GM04503 (cell line): Measurements from ENCODE around the gene FGGY.
"Not testable (repeated sequence)": the region's sequence is repeated elsewhere in the genome, so short reads cannot be mapped to it uniquely, and the experiment has no call there.

Source experiments
- DNase-seq: peaks from one replicate; pipeline ENCODE4 v3.0.0-alpha.2; 2012; ENCODE audit warnings: low read depth

FGGY gene

GRCh38 chr1:59592924-59593323 lies 296.0 kb downstream of the FGGY start:
- no peak for DNase-seq

GRCh38 chr1:59593798-59594790 lies 297.2 kb downstream of the FGGY start:
- DNase-seq: no peak

GRCh38 chr1:59595774-59596173 lies 298.9 kb downstream of the FGGY start:
- peak; percentile 75 for DNase-seq

DNA sequence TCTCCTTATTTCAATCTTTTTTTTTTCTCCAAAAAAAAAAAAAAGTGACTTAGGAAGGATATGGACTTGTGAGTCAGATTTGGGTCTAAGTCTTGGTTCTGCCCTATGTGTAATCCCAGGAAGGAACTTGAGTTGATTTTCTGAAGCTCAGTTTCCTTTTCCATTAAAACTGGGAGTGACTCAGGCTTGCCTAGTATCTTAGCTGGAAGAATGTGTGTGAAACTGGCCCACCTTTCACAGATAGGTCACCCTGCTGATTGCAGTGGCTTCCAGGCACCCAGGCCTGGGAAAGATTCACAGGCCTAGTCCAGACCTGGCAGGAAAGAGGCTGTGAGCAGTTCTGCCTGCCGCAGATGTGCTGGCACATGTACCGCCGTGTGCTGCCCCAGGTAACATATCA lies 299.5 kb downstream of the FGGY start:
- DNase-seq: peak; percentile 71

DNA sequence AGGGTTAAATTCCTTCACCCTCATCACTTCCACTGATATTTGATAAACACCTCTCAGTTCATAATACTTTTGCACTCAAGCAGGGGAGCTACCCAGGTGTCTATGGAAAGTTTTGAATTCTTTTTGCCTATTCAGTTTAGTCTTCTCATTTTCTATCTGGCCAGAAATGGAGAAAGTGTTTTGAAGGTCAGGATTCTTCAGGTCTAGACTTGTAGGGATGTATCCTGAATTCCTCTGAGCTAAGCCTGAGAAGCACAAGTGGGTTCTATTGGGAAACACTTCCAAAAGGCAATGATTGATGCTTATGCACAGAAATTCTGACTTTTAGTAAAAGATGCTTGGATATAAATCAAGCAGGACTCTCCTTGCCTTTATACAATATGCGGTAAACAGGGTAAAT lies 300.1 kb downstream of the FGGY start:
- DNase-seq: no peak

DNA sequence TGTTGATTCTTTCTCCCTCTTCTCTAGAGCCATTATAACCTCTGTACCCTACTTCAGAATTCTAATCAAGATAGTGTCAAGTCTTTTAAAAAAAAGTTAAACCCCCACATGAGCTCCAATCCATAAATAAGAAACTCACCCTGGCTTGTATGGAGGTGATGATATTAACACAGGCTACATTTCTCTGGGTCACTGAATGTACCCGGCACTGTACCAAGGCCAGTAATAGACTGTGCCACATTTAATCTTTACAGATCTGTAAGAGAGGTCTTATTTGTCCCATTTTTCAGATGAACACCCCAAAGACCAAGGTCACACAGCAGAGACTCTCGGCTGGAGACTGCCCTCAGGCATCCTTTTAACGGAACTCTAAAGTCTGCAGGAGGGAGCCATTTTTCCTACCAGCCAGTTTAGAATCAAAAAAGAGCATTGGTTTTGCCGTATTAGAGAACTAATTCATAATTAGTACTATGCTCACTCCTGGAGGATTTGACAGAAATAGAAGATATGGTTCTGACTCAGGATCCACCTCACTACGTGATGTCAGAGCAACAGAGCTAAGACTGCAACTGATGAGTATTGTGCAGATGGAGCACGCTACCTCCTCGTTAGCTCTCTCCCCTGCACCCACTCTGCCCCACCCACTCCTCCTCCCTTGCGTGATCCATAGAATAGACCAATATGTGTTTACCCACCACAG lies 300.7 kb downstream of the FGGY start:
- DNase-seq: no peak

DNA sequence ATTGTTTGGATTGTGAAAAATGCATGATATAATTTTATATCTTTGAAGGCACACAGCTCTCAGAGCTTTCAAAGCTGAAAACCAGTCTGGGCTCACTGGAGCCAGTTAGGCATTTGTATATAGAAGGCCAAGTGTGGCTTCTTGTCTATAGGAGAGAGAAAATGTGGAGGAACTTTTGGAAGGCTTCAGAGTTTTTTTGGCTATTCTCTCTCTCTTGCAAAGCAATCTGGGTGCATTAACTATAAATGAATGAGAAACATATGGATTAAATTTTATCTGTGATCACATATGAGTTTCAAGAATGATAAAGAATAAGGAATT lies 301.2 kb downstream of the FGGY start:
- no peak for DNase-seq

GRCh38 chr1:59601041-59601441 lies 304.1 kb downstream of the FGGY start:
- DNase-seq: no peak

- DNase-seq: no peak
These were observed 304.9 kb downstream of the FGGY start for GRCh38 chr1:59601811-59602210.

DNA sequence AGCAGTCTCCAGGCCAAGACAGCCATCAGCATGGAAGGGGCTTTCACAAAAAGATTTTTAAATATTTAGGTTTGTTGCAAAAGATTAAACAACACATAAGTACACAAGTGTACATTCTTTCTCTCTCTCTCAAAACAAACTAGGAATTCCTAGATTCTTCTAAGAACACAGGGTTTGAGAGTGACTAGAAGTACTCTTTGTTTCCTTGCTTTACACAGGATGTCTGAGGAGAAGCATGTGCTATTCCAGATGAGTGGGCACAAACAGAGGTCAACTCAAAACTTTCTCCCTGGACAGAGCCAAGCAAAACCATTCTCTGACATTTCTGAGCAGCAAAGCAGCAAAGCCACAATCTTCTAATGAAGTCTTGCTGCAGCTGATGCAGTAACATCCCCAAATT lies 307.3 kb downstream of the FGGY start:
- no peak for DNase-seq

- DNase-seq: no peak
These were observed 308.3 kb downstream of the FGGY start for GRCh38 chr1:59605184-59605583.

GRCh38 chr1:59605761-59606160 lies 308.9 kb downstream of the FGGY start:
- DNase-seq: no peak

GRCh38 chr1:59609245-59609644 lies 312.4 kb downstream of the FGGY start:
- no peak for DNase-seq

DNA sequence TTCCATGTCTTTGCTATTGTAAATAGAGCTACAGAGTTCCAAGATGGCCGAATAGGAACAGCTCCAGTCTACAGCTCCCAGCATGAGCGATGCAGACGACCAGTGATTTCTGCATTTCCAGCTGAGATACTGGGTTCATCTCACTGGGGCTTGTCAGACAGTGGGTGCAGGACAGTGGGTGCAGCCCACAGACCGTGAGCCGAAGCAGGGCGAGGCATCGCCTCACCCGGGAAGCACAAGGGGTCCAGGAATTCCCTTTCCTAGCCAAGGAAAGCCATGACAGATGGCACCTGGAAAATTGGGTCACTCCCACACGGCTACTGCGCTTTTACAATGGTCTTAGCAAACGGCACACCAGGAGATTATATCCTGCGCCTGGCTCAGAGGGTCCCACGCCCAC lies 313.6 kb downstream of the FGGY start:
- not testable (repeated sequence) for DNase-seq

DNA sequence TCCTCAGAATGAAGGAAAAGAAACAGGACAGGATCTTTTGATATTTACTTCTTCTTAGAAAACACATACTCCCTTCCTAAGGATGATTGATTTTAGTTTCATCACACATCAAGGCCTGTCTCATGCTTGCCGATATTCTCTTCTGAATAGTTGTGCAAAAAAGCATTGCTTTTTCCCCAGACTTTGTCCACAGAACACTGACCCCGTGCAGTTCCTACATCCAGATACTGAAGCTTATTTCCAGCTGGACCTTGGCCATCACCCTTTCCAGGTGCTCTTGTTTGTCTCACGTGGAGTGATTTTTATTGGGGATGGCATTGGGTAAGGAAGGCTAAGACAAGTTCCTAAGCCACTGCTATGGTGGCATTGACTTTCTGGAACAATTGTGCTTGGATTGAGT lies 320.5 kb downstream of the FGGY start:
- no peak for DNase-seq

GRCh38 chr1:59619557-59619956 lies 322.7 kb downstream of the FGGY start:
- DNase-seq: no peak

DNA sequence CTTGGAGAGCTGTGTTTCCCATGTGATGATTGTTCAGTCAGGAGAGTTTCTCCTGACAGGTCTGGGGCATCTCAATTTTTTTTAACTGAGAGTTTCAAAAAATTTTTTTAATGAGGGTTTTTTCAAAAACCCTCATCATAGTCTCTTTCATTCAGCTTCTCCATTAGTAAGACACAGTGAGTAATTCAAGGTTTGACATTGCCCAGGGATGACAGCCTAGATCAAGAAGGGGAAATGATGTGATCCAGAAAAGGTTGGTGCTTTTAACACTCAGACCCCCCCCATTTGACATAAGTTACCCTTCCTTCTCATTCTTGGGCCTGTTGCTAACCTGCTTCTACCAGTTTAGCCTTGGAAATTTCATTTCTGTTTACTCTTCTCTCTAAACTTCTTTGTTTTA lies 328.5 kb downstream of the FGGY start:
- DNase-seq: no peak

DNA sequence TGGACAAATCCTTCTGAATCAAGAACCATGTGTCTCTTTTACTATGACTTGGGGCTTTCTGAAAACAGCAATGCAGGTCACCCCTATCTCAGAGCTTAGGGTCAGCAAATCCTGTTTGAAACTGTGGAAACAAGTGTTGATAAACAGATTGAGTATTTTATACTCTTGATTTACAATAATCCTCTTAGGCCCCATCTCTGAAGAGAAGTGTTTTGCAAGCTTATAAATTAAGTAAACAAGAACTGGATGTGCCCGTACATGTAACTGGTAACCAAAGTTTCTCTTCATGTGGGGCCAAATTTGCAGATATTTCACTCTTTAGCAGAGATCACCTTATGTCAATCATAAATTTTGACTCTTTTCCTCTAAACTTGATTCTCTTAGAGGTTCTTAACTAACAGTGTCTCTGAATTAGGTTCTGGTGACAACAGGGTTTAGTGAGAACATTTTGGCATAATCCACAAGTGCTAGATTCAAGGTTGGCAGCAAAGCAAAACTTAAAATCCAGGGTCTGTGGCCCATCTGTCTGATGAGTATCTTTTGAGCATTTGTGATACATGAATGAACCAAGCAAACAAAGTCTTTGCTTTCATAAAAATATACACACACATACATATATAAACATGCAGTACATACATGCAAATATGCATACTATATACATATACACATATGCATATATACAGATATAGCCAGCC lies 334.8 kb downstream of the FGGY start:
- no peak for DNase-seq

DNA sequence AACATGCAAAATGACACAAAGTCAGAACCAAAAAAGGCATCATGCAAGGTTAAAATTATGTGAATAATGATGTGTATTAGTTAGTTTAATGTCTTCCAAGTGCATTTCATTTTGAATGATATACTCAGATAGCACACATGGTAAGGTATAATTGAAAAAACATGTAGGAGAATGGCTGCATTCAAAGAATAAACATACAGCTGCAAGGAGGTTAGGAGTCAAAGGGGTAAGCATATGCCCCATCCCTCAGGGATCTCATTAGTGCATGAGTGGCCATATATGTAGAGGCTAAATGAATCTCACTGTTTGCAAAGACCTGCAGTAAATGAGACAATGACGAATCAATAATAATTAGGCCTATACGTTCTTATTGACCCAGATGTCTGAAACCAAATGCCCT lies 338.2 kb downstream of the FGGY start:
- DNase-seq: no peak

- DNase-seq: peak; percentile 78
These were observed 341.4 kb downstream of the FGGY start for GRCh38 chr1:59638231-59638711.

GRCh38 chr1:59639266-59639665 lies 342.4 kb downstream of the FGGY start:
- peak; percentile 27 for DNase-seq

DNA sequence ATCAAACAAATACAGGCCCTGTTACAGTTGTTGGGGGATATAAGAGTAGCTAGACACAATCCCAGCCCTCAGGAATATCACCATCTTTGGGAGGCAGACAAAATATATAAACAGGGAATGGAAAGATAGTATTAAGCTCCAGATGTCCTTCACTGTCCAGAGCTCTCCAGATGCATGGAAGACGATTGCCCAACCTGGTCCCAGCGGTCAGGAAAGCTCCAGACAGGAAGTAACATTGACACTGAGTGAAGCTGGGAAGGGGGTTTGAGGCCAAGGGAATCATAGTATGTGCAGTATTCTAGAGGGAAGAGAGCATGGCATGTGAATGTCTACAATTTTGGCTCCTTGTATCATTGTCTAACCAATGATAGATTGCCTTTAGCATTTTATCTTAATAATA lies 344.0 kb downstream of the FGGY start:
- no peak for DNase-seq

DNA sequence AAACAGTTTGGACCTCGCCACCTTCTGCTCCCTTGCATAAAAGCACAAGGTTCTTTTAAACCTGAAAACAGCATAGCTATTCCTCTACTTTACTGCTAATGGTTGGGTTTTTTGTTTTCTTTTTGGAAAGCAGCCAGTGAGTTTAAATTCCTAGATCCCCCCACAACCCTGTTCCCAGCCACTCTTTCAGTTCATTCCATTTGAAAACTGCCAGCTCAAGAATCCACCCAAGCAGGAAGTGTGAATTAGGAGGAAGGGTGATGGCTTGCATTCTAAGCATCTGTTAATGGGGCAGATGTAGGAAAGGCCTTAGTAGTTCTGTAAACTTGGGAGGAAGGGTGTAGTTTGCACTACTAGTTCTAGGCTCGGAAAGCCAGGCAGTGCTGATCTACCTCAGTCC lies 344.9 kb downstream of the FGGY start:
- no peak for DNase-seq
